OCI-LY1 (cell line): ENCODE measurements around the gene GCLM.

Source experiments
- H2AFZ ChIP-seq: fragments of 200-600 bp; sonication (generic), shearing (Covaris generic); 2 replicates; pipeline ENCODE4 v1.6.0; 2014; ENCODE audit warnings: antibody characterized with exemption, mild to moderate bottlenecking, low read length
- H3F3A ChIP-seq: fragments of 200-600 bp; sonication (generic), shearing (Covaris generic); 2 replicates; pipeline ENCODE4 v1.6.0; 2014; ENCODE audit warnings: mild to moderate bottlenecking, antibody characterized with exemption, low read length, moderate library complexity; ENCODE audit not compliant: insufficient read depth
- H3K27ac ChIP-seq: fragments of 200-600 bp; sonication (generic); 2 replicates; pipeline ENCODE4 v1.5.1; 2014; ENCODE audit warnings: low read length, mixed run types, mild to moderate bottlenecking, low read depth; ENCODE audit not compliant: poor library complexity, severe bottlenecking
- H3K27me3 ChIP-seq: fragments of 200-600 bp; sonication (generic); 2 replicates; pipeline ENCODE4 v1.6.0; 2014; ENCODE audit warnings: antibody characterized with exemption, mild to moderate bottlenecking, low read length, moderate library complexity; ENCODE audit not compliant: insufficient read depth
- H3K36me3 ChIP-seq: fragments of 200-600 bp; sonication (generic); 2 replicates; pipeline ENCODE4 v1.6.1; 2014; ENCODE audit warnings: mild to moderate bottlenecking, antibody characterized with exemption, low read length, moderate library complexity, mixed read lengths; ENCODE audit not compliant: insufficient read depth
- H3K4me1 ChIP-seq: fragments of 200-600 bp; sonication (generic); 2 replicates; pipeline ENCODE4 v1.5.1; 2014; ENCODE audit warnings: mild to moderate bottlenecking, low read length, moderate library complexity; ENCODE audit not compliant: insufficient read depth, severe bottlenecking
- H3K4me2 ChIP-seq: fragments of 200-600 bp; sonication (generic), shearing (Covaris generic); 2 replicates; pipeline ENCODE4 v1.6.1; 2014; ENCODE audit warnings: low read length
- H3K4me3 ChIP-seq: fragments of 200-600 bp; sonication (generic); 2 replicates; pipeline ENCODE4 v1.5.1; 2014; ENCODE audit warnings: low read length, low read depth, mild to moderate bottlenecking, mixed read lengths; ENCODE audit not compliant: poor library complexity, severe bottlenecking
- H3K79me2 ChIP-seq: fragments of 200-600 bp; shearing (Covaris generic); 2 replicates; pipeline ENCODE4 v1.6.1; 2016; ENCODE audit warnings: mixed run types, low read length, mixed read lengths; ENCODE audit not compliant: insufficient read depth
- H3K9ac ChIP-seq: fragments of 200-600 bp; sonication (generic), shearing (Covaris generic); 2 replicates; pipeline ENCODE4 v1.6.1; 2014; ENCODE audit warnings: mild to moderate bottlenecking, low read length, mixed read lengths
- H3K9me2 ChIP-seq: fragments of 200-600 bp; sonication (generic), shearing (Covaris generic); 2 replicates; pipeline ENCODE4 v1.6.1; 2014; ENCODE audit warnings: low read depth, mild to moderate bottlenecking, low read length, mixed read lengths
- H3K9me3 ChIP-seq: fragments of 200-600 bp; shearing (Covaris generic); 2 replicates; pipeline ENCODE4 v1.6.1; 2014; ENCODE audit warnings: low read length, mixed read lengths
- H4K20me1 ChIP-seq: fragments of 200-600 bp; sonication (generic), shearing (Covaris generic); 2 replicates; pipeline ENCODE4 v1.6.0; 2016; ENCODE audit warnings: mild to moderate bottlenecking, low read length; ENCODE audit not compliant: insufficient read depth
- CTCF ChIP-seq: fragments of 200-600 bp; sonication (generic), shearing (Covaris generic); IDR thresholded peaks from 2 replicates; pipeline ENCODE4 v1.5.1; 2017; ENCODE audit warnings: mild to moderate bottlenecking, antibody characterized with exemption, low read length, moderate library complexity, mixed read lengths
- EZH2 ChIP-seq: fragments of 200-600 bp; sonication (generic), shearing (Covaris generic); IDR thresholded peaks from 2 replicates; pipeline ENCODE4 v1.8.0; 2017; ENCODE audit warnings: borderline replicate concordance, mixed run types, mild to moderate bottlenecking, antibody characterized with exemption, low read length, moderate library complexity, mixed read lengths

Gene GCLM

GRCh38 chr1:93877529-93877928, 31.7 kb downstream of the GCLM start:
- H3K27me3 ChIP-seq, result no peaks in the 10 kb centered on the region
- no peaks in the 10 kb centered on the region; the same call in 1 of the 2 replicates for H3F3A ChIP-seq
- no peak overlapping the region for H3K27ac ChIP-seq
- H3K4me2 ChIP-seq, result peak overlapping the region; percentile 77
- no peak overlapping the region for H2AFZ ChIP-seq
- H3K9me2 ChIP-seq, result no peaks in the 10 kb centered on the region
- no peaks in the 10 kb centered on the region for H4K20me1 ChIP-seq
- no peaks in the 10 kb centered on the region for H3K9me3 ChIP-seq
- peak overlapping the region; percentile 90 for H3K4me3 ChIP-seq
- H3K4me1 ChIP-seq, result peaks cover 33% of the 10 kb centered on the region
- H3K9ac ChIP-seq, result peak overlapping the region; percentile 89; the same call in 1 of the 2 replicates
- peaks cover 53% of the 10 kb centered on the region for H3K36me3 ChIP-seq
- peaks cover 30% of the 10 kb centered on the region for H3K79me2 ChIP-seq
- TF ChIP-seq CTCF (no peak), EZH2 (no peak)

GRCh38 chr1:93876244-93876643, 33.0 kb downstream of the GCLM start:
- Histone ChIP-seq H3K9ac (no peak overlapping the region), H2AFZ (no peak overlapping the region), H3K4me3 (peak overlapping the region; percentile 21), H3K36me3 (peaks cover 65% of the 10 kb centered on the region), H3K9me3 (no peaks in the 10 kb centered on the region), H3F3A (no peaks in the 10 kb centered on the region; the same call in 1 of the 2 replicates), H3K4me1 (peaks cover 33% of the 10 kb centered on the region), H3K9me2 (no peaks in the 10 kb centered on the region), H3K4me2 (peak overlapping the region; percentile 45), H3K27me3 (no peaks in the 10 kb centered on the region), H3K27ac (no peak overlapping the region), H4K20me1 (no peaks in the 10 kb centered on the region), H3K79me2 (peaks cover 30% of the 10 kb centered on the region)
- no peak for TF ChIP-seq EZH2

GRCh38 chr1:93874025-93874651, 35.1 kb downstream of the GCLM start:
- peaks cover 30% of the 10 kb centered on the region for H3K79me2 ChIP-seq
- no peaks in the 10 kb centered on the region for H4K20me1 ChIP-seq
- peaks cover 26% of the 10 kb centered on the region for H3K4me1 ChIP-seq
- no peak overlapping the region for H2AFZ ChIP-seq
- no peak overlapping the region for H3K4me3 ChIP-seq
- no peaks in the 10 kb centered on the region for H3F3A ChIP-seq
- no peak overlapping the region for H3K4me2 ChIP-seq
- H3K36me3 ChIP-seq, result peaks cover 85% of the 10 kb centered on the region
- H3K9me3 ChIP-seq, result no peaks in the 10 kb centered on the region
- no peaks in the 10 kb centered on the region for H3K27me3 ChIP-seq
- TF ChIP-seq CTCF (peak; percentile 51; the same call in 1 of the 2 replicates), EZH2 (no peak)
- no peaks in the 10 kb centered on the region for H3K9me2 ChIP-seq
- no peak overlapping the region for H3K27ac ChIP-seq
- H3K9ac ChIP-seq, result no peak overlapping the region

GRCh38 chr1:93871366-93871765, 37.9 kb downstream of the GCLM start:
- Histone ChIP-seq H2AFZ (no peak overlapping the region), H3K9me3 (no peaks in the 10 kb centered on the region), H3K4me2 (no peak overlapping the region), H3K9me2 (no peaks in the 10 kb centered on the region), H4K20me1 (no peaks in the 10 kb centered on the region), H3K4me1 (peaks cover 6% of the 10 kb centered on the region), H3K79me2 (peaks cover 6% of the 10 kb centered on the region), H3K36me3 (peaks cover 85% of the 10 kb centered on the region), H3F3A (no peaks in the 10 kb centered on the region), H3K9ac (no peak overlapping the region), H3K27ac (no peak overlapping the region), H3K27me3 (no peaks in the 10 kb centered on the region), H3K4me3 (no peak overlapping the region)
- TF ChIP-seq EZH2 (no peak), CTCF (no peak)
